Measurements from ENCODE around the gene PKP4. TPM values are rescaled to one million over a fixed set of nuclear protein-coding genes. Genes with fewer than 3 reads are reported as not detected.

The PKP4 gene
- total RNA-seq, 1 experiment from 2014 or later: not detected

DNA sequence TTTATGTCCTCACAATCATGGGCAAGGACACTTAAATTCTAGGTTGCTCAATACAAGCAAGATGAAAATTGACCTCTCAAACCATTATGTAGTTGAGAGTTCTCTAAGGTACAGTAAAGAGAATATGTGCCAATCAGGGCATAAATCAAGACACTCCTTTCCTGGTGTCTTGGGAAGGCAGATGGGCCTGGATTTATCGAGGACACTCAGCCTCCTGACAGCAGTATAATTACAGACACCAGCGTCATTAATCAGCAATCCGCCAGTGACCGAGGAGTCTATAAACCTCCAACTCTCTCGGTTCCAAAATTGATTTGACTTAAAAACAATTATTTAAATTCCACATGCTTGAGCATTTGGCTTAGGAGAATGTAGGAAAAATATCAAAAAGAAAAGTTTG lies 262.7 kb downstream of the PKP4 start:
- Histone ChIP-seq H3K36me3 (ENCODE audit: insufficient read depth, low read length) (no peaks in the 10 kb centered on the region), H3K27ac (ENCODE audit: low read length) (no peak overlapping the region), H3K79me2 (ENCODE audit: low read length) (no peaks in the 10 kb centered on the region), H3K4me2 (ENCODE audit: low read depth, low read length, poor library complexity, severe bottlenecking) (no peak overlapping the region), H3K27me3 (ENCODE audit: low read length) (no peaks in the 10 kb centered on the region), H3K9me2 (replicated peaks; ENCODE audit: insufficient read depth, low read length) (no peaks in the 10 kb centered on the region), H3K4me3 (ENCODE audit: low read length) (no peak overlapping the region), H2AFZ (ENCODE audit: low read length) (no peak overlapping the region), H3K9ac (ENCODE audit: low read length) (no peak overlapping the region), H3K9me3 (ENCODE audit: low read length) (no peaks in the 10 kb centered on the region), H3K4me1 (ENCODE audit: low read length) (no peaks in the 10 kb centered on the region), H4K20me1 (ENCODE audit: insufficient read depth, low read depth, low read length) (no peaks in the 10 kb centered on the region)
- no peak for DNase-seq

DNA sequence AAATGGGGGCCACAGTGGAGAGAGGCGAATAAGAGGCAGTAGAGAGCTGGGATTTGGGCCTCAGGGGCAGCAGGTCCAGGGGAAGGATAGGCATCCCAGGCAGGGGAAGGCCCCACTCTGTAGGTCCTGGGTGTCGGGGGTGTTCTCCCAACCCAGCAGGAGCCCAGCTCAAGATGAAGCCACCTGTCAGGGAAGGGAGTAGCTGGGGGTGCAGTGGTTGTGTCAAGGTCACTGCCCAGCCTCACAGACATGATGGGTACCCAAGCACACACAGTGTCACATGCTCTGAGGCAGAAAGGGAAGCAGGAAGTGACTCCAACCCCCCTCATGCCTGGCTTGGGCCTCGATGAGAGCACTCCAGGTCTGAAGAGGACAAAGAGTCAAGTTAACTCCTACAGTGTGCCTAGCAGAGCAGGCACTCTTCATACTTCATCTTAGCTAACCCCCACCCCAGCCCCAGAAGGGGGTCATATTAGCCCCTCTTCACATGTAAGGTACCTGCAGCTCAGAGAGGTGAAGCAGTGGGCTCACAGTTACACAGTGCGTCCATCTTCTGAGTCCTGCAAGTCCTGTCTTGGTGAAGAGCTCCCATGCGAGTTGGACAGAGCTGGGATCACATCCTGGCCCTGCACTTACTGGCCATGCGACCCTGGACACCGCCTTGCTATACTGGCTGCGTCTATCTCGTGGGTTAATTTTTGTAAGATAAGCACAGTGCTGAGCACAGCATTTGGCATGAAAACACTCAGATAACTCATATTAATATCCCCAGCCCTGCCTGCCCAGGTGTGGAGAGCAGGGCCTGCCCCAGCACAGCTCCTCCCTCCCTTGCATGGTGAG lies 265.7 kb downstream of the PKP4 start:
- DNase-seq: no peak
- H4K20me1 ChIP-seq (ENCODE audit: insufficient read depth, low read depth, low read length): no peaks in the 10 kb centered on the region
- no peaks in the 10 kb centered on the region for H3K27me3 ChIP-seq (ENCODE audit: low read length)
- H3K4me1 ChIP-seq (ENCODE audit: low read length): no peaks in the 10 kb centered on the region
- H2AFZ ChIP-seq (ENCODE audit: low read length): no peak overlapping the region
- no peaks in the 10 kb centered on the region for H3K79me2 ChIP-seq (ENCODE audit: low read length)
- H3K9ac ChIP-seq (ENCODE audit: low read length): no peak overlapping the region
- H3K36me3 ChIP-seq (ENCODE audit: insufficient read depth, low read length): no peaks in the 10 kb centered on the region
- H3K4me2 ChIP-seq (ENCODE audit: low read depth, low read length, poor library complexity, severe bottlenecking): no peak overlapping the region
- H3K9me2 ChIP-seq (replicated peaks; ENCODE audit: insufficient read depth, low read length): no peaks in the 10 kb centered on the region
- H3K27ac ChIP-seq (ENCODE audit: low read length): no peak overlapping the region
- no peaks in the 10 kb centered on the region for H3K9me3 ChIP-seq (ENCODE audit: low read length)
- no peak overlapping the region for H3K4me3 ChIP-seq (ENCODE audit: low read length)

DNA sequence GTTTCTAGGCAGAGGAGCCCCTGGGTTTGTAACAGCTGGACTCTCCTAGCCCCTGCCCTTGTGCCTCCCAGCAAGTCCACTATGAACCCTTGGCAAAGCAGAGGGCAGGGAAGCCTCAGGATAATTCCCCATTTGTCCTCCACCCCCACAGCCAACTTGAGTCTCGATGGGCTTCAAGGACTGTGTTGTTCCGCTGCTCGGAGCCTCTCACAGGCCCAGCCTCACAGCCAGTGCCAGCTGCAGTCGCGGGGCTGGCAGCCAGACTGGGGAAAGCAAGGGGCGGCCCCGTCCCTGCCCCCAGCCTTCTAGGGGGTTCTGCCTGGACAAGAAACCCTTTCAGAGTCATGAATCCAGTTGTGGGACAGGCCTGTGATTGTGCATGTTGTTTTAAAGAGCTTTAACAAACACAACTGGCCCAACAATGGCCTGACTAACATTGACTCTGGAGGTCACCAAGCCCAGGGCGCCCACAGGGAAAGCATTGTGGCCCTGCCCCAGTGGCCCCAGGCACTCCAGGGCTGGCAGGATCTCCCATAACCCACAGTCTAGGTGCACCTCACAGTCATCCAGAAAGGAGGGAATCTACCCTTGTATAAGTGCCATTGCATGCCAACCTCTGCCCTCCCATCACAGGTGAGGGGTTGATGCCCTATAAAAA lies 266.6 kb downstream of the PKP4 start:
- Histone ChIP-seq H2AFZ (ENCODE audit: low read length) (no peak overlapping the region), H3K4me2 (ENCODE audit: low read depth, low read length, poor library complexity, severe bottlenecking) (no peak overlapping the region)

DNA sequence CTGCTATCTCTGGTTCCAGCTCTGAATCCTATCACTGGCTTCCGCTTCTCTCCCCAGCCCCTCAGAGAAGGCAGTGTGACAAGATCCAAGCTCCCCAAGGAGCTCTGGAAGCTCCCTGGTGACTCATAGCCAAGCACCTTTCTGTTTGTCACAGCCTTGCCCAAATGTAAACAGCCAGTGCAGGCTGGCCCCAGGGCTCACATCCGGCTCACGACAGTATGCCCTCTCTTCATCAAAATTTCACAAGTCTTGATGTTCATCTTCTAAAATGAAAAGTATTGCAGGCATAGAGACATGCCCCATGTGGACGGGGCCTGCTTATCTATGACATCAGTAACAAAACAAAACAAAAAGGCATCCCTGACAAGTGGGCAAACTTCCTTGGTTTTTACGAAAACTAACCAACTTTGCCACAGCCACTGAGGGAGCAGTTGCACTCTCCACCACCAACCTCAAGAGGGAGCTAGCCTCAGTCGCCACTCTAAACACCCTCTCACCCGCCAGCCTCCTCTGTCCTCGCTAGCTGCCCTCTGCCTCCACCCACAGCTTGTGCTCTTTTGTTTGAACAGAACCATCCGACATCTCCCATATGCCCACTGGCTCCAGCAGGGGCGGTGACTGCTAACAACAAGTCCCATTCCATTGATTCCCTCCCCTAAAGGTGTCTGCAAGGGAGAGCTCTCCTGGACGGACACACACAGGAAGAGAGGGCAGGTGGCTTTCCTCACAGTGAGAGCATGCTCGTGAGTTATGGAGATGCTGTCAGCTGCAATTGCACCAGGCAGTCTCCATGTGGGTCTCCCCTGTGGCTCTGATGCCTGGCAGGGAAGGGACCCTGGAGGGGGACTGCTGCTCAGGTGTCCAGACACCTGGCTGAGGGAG lies 267.4 kb downstream of the PKP4 start:
- Histone ChIP-seq H3K4me3 (ENCODE audit: low read length) (no peak overlapping the region), H3K9me2 (replicated peaks; ENCODE audit: insufficient read depth, low read length) (no peaks in the 10 kb centered on the region), H4K20me1 (ENCODE audit: insufficient read depth, low read depth, low read length) (no peaks in the 10 kb centered on the region), H3K27me3 (ENCODE audit: low read length) (no peaks in the 10 kb centered on the region), H3K9ac (ENCODE audit: low read length) (no peak overlapping the region), H3K27ac (ENCODE audit: low read length) (no peak overlapping the region), H3K9me3 (ENCODE audit: low read length) (no peaks in the 10 kb centered on the region), H3K4me1 (ENCODE audit: low read length) (no peaks in the 10 kb centered on the region), H3K4me2 (ENCODE audit: low read depth, low read length, poor library complexity, severe bottlenecking) (no peak overlapping the region), H3K36me3 (ENCODE audit: insufficient read depth, low read length) (no peaks in the 10 kb centered on the region), H3K79me2 (ENCODE audit: low read length) (no peaks in the 10 kb centered on the region), H2AFZ (ENCODE audit: low read length) (no peak overlapping the region)
- peak; percentile 49 for DNase-seq

More for the DNA sequence above, 266.6 kb downstream of the PKP4 start:
- Histone ChIP-seq H3K4me3 (ENCODE audit: low read length) (no peak overlapping the region), H3K9me2 (replicated peaks; ENCODE audit: insufficient read depth, low read length) (no peaks in the 10 kb centered on the region), H3K27me3 (ENCODE audit: low read length) (no peaks in the 10 kb centered on the region), H3K4me1 (ENCODE audit: low read length) (no peaks in the 10 kb centered on the region), H3K9me3 (ENCODE audit: low read length) (no peaks in the 10 kb centered on the region), H3K27ac (ENCODE audit: low read length) (no peak overlapping the region), H3K9ac (ENCODE audit: low read length) (no peak overlapping the region), H4K20me1 (ENCODE audit: insufficient read depth, low read depth, low read length) (no peaks in the 10 kb centered on the region), H3K79me2 (ENCODE audit: low read length) (no peaks in the 10 kb centered on the region), H3K36me3 (ENCODE audit: insufficient read depth, low read length) (no peaks in the 10 kb centered on the region)
- no peak for DNase-seq

DNA sequence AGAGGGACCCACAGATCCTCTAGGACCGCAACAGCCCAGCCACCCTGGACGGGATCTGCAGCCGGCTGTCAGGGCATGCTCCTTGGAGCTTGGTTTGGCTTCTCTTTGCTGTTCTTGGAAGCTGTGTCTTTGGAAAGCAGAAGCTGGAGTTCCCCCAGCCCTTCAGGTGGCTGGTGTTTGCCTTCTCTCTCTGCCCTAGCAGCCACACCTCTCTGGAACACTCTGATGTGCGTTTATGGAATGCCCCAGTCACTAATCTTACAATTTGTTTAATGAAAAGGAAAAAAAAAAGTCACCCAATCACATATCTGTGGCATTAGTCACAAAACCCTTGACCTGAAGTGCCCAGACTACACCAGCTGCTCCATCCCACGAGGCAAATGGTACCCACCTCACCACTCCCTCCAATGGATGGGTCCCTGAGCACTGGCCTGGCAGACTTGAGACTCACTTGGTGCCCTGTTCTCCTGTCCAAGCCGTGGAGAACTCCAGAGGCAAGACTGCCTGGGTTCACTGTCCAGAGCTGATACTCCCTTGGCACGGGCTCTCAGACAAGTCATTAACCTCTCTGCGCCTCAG lies 268.1 kb downstream of the PKP4 start:
- Histone ChIP-seq H3K27ac (ENCODE audit: low read length) (no peak overlapping the region), H3K9ac (ENCODE audit: low read length) (no peak overlapping the region), H2AFZ (ENCODE audit: low read length) (no peak overlapping the region), H3K9me2 (replicated peaks; ENCODE audit: insufficient read depth, low read length) (no peaks in the 10 kb centered on the region), H4K20me1 (ENCODE audit: insufficient read depth, low read depth, low read length) (no peaks in the 10 kb centered on the region), H3K4me1 (ENCODE audit: low read length) (no peaks in the 10 kb centered on the region), H3K4me2 (ENCODE audit: low read depth, low read length, poor library complexity, severe bottlenecking) (no peak overlapping the region), H3K4me3 (ENCODE audit: low read length) (no peak overlapping the region), H3K36me3 (ENCODE audit: insufficient read depth, low read length) (no peaks in the 10 kb centered on the region), H3K27me3 (ENCODE audit: low read length) (no peaks in the 10 kb centered on the region), H3K79me2 (ENCODE audit: low read length) (no peaks in the 10 kb centered on the region), H3K9me3 (ENCODE audit: low read length) (no peaks in the 10 kb centered on the region)
- DNase-seq: no peak

DNA sequence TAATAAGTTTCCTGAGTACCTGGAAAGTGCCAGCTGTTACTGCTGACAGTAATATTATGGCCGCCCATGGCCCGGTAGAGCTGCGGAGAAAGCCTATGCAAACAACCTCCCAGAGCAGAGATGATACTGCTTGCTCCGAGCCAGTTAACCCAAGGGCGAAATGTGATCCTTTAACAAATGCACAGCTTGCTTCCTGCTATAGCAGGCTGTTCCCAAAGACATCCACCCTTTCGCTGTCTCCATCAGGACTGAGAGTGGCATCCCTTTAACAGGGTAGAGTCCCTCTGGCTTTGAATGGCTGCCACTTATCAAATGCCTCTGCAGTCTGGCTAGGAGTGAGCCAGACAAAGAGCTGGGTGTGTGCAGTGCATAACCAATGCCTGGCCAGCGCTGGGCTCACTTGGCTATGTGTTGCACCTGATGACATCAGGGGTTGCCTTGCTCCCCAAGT lies 268.7 kb downstream of the PKP4 start:
- Histone ChIP-seq H3K4me2 (ENCODE audit: low read depth, low read length, poor library complexity, severe bottlenecking) (no peak overlapping the region), H3K36me3 (ENCODE audit: insufficient read depth, low read length) (no peaks in the 10 kb centered on the region), H3K9me3 (ENCODE audit: low read length) (no peaks in the 10 kb centered on the region), H3K27ac (ENCODE audit: low read length) (no peak overlapping the region), H3K9ac (ENCODE audit: low read length) (no peak overlapping the region), H3K79me2 (ENCODE audit: low read length) (no peaks in the 10 kb centered on the region), H4K20me1 (ENCODE audit: insufficient read depth, low read depth, low read length) (no peaks in the 10 kb centered on the region), H3K9me2 (replicated peaks; ENCODE audit: insufficient read depth, low read length) (no peaks in the 10 kb centered on the region), H3K4me1 (ENCODE audit: low read length) (no peaks in the 10 kb centered on the region), H3K4me3 (ENCODE audit: low read length) (no peak overlapping the region), H3K27me3 (ENCODE audit: low read length) (no peaks in the 10 kb centered on the region), H2AFZ (ENCODE audit: low read length) (no peak overlapping the region)
- DNase-seq: no peak

DNA sequence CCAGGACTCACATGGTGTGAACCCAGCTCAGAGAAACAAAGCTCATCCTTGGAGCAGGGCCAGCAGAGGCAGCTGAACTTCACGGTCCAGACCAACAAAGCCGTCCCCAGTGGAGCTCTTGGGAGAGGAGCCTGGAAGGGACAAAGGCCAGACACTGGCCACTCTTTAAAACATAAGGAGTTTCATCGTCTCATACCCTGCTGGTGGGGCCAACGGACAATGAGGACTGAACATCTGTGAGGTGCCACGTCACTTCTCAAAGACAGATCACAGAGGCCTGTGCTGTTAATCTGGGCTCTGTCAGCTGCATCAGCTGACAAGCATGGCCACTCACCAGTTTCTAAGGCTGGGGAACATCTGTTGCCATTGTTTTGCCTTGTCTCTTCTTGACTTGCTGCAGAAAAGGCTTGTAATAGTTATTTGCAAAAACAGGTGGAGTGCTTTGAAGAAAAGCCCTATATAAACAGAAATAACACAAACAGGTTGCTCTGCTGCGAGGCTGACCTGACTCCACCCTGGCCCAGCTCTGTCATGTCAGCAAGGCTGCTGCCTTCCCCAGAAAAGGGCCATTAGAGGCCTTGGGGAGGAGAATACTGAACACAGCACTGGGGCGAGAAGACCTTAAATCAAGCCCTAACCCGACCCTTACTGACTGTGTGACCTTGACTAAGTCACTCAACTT lies 270.3 kb downstream of the PKP4 start:
- Histone ChIP-seq H3K9me2 (replicated peaks; ENCODE audit: insufficient read depth, low read length) (no peaks in the 10 kb centered on the region), H3K36me3 (ENCODE audit: insufficient read depth, low read length) (no peaks in the 10 kb centered on the region), H3K4me3 (ENCODE audit: low read length) (no peak overlapping the region), H3K9ac (ENCODE audit: low read length) (no peak overlapping the region), H3K9me3 (ENCODE audit: low read length) (no peaks in the 10 kb centered on the region), H3K4me2 (ENCODE audit: low read depth, low read length, poor library complexity, severe bottlenecking) (no peak overlapping the region), H3K79me2 (ENCODE audit: low read length) (no peaks in the 10 kb centered on the region), H4K20me1 (ENCODE audit: insufficient read depth, low read depth, low read length) (no peaks in the 10 kb centered on the region), H3K4me1 (ENCODE audit: low read length) (no peaks in the 10 kb centered on the region), H3K27me3 (ENCODE audit: low read length) (no peaks in the 10 kb centered on the region), H2AFZ (ENCODE audit: low read length) (no peak overlapping the region), H3K27ac (ENCODE audit: low read length) (no peak overlapping the region)
- no peak for DNase-seq
